22Rv1 (cell line): ENCODE results near the gene NECTIN3.

Experiments used
- H3K27ac ChIP-seq: fragments of 450-650 bp; 2 replicates; pipeline ENCODE4 v1.5.1; 2017
- ZFX ChIP-seq: fragments of 450-650 bp; IDR thresholded peaks from 2 replicates; pipeline ENCODE4 v1.6.1; 2017; ENCODE audit warnings: antibody characterized with exemption, borderline replicate concordance
- TF ChIP-seq, protein P1 (sequence below): fragments of 450-650 bp; IDR thresholded peaks from 2 replicates; pipeline ENCODE4 v1.5.1; 2017; ENCODE audit warnings: mild to moderate bottlenecking

The NECTIN3 gene

GRCh38 chr3:111156517-111156916, 84.9 kb downstream of the NECTIN3 start:
- TF ChIP-seq, protein P1, sequence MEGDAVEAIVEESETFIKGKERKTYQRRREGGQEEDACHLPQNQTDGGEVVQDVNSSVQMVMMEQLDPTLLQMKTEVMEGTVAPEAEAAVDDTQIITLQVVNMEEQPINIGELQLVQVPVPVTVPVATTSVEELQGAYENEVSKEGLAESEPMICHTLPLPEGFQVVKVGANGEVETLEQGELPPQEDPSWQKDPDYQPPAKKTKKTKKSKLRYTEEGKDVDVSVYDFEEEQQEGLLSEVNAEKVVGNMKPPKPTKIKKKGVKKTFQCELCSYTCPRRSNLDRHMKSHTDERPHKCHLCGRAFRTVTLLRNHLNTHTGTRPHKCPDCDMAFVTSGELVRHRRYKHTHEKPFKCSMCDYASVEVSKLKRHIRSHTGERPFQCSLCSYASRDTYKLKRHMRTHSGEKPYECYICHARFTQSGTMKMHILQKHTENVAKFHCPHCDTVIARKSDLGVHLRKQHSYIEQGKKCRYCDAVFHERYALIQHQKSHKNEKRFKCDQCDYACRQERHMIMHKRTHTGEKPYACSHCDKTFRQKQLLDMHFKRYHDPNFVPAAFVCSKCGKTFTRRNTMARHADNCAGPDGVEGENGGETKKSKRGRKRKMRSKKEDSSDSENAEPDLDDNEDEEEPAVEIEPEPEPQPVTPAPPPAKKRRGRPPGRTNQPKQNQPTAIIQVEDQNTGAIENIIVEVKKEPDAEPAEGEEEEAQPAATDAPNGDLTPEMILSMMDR: no peak
- no peak for TF ChIP-seq ZFX
- no peak overlapping the region for H3K27ac ChIP-seq

GRCh38 chr3:111159391-111159790, 87.8 kb downstream of the NECTIN3 start:
- no peak overlapping the region for H3K27ac ChIP-seq
- TF ChIP-seq ZFX: no peak
- TF ChIP-seq, protein P1: no peak

DNA sequence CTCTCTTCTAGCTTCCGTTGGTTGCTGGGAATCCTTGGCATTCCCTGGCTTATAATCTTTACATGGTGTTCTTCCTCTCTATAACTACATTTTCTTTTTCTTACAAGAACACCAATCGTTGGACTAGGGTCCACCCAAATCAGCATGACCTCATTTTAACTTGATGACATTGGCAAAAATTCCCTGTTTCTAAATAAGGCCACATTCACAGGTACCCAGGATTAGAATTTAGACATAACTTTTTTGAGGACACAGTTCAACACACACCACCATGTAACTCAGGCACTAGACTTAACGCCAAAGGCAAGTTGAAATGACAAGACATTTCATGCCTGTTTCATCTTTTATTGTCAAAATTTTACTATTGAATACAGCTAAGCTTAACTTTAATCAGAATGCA, 93.0 kb downstream of the NECTIN3 start:
- H3K27ac ChIP-seq: no peak overlapping the region
- TF ChIP-seq, protein P1: no peak
- TF ChIP-seq ZFX: no peak

GRCh38 chr3:111165411-111165810, 93.8 kb downstream of the NECTIN3 start:
- TF ChIP-seq, protein P1: no peak
- H3K27ac ChIP-seq: no peak overlapping the region

DNA sequence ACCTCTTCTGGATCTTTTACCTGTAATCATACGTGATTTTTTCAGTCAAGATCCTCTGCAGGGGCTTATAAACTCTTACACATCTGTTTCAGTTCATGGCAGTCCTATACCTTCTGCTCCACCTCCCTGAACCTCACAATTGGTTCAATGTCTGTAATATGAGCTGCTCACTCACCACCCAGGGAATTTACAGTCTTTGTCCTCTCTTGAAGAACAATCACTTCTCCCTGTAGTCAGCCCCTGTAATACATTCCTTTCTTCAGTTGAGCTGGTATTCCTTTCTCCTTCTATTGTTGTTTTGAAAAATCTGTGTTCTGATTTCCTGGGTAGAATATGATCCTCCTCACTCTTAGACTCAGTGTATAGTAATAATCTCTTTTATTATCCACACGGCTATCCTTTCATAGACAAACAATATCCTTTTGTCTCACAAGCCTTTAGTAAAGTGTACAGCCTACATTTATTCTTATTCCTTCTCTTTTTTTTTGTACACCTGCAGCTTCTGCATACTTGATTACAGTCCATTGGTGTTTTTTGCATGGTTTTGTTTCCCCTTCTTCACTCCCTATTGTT, 101.8 kb downstream of the NECTIN3 start:
- no peak overlapping the region for H3K27ac ChIP-seq
- no peak for TF ChIP-seq ZFX
- TF ChIP-seq, protein P1: no peak

GRCh38 chr3:111173906-111174305, 102.3 kb downstream of the NECTIN3 start:
- no peak for TF ChIP-seq ZFX
- TF ChIP-seq, protein P1: no peak
- no peak overlapping the region for H3K27ac ChIP-seq

GRCh38 chr3:111190518-111190917, 118.9 kb downstream of the NECTIN3 start:
- no peak overlapping the region for H3K27ac ChIP-seq
- TF ChIP-seq, protein P1: no peak
